Activated CD8-positive, alpha-beta memory T cell treated with anti-CD3 and anti-CD28 coated beads for 1 hour (primary cell): Measurements from ENCODE around the gene RERE.
"Not testable (repeated sequence)": the region's sequence is repeated elsewhere in the genome, so short reads cannot be mapped to it uniquely, and the experiment has no call there.

ENCODE experiments used
- DNase-seq, 2 donors: peaks; one replicate each; pipeline ENCODE4 v3.0.0-alpha.2; 2020; ENCODE audit warnings: low read depth in 1 of 2; ENCODE audit errors: extremely low read depth in 1 of 2

The RERE gene

GRCh38 chr1:8695442-8695841, 122.0 kb downstream of the RERE start:
- DNase-seq, result not testable (repeated sequence)

GRCh38 chr1:8693107-8693506, 124.3 kb downstream of the RERE start:
- no peak for DNase-seq

- DNase-seq, result no peak
Measured at GRCh38 chr1:8691662-8692061, 125.8 kb downstream of the RERE start.

- DNase-seq, result no peak
Measured at GRCh38 chr1:8690253-8690525, 127.3 kb downstream of the RERE start.

GRCh38 chr1:8689431-8690252, 127.8 kb downstream of the RERE start:
- DNase-seq, result no peak

- no peak for DNase-seq
Measured at GRCh38 chr1:8687538-8687937, 129.9 kb downstream of the RERE start.

GRCh38 chr1:8687039-8687438, 130.4 kb downstream of the RERE start:
- no peak for DNase-seq

- no peak for DNase-seq
Measured at GRCh38 chr1:8685463-8685862, 132.0 kb downstream of the RERE start.

- no peak for DNase-seq
Measured at GRCh38 chr1:8684590-8684989, 132.8 kb downstream of the RERE start.

- no peak for DNase-seq
Measured at GRCh38 chr1:8682573-8682972, 134.9 kb downstream of the RERE start.

GRCh38 chr1:8681911-8682310, 135.5 kb downstream of the RERE start:
- no peak for DNase-seq

- DNase-seq, result no peak
Measured at GRCh38 chr1:8680664-8681650, 136.5 kb downstream of the RERE start.

GRCh38 chr1:8679929-8680663, 137.3 kb downstream of the RERE start:
- no peak for DNase-seq

- no peak for DNase-seq
Measured at GRCh38 chr1:8679395-8679800, 138.0 kb downstream of the RERE start.

- no peak for DNase-seq
Measured at GRCh38 chr1:8678673-8679394, 138.6 kb downstream of the RERE start.

GRCh38 chr1:8677782-8678181, 139.7 kb downstream of the RERE start:
- no peak for DNase-seq

GRCh38 chr1:8676813-8677212, 140.6 kb downstream of the RERE start:
- no peak for DNase-seq

- DNase-seq, result no peak
Measured at GRCh38 chr1:8676072-8676471, 141.4 kb downstream of the RERE start.

- no peak for DNase-seq
Measured at GRCh38 chr1:8674912-8675311, 142.5 kb downstream of the RERE start.

GRCh38 chr1:8674481-8674880, 143.0 kb downstream of the RERE start:
- DNase-seq, result no peak
